Germinal center (tissue), 1 donor: Measurements from ENCODE around the gene PDGFD.

Experiments used
- DNase-seq: peaks from one replicate; pipeline ENCODE4 v3.0.0; 2012; ENCODE audit warnings: mixed read lengths, low spot score

PDGFD gene

DNA sequence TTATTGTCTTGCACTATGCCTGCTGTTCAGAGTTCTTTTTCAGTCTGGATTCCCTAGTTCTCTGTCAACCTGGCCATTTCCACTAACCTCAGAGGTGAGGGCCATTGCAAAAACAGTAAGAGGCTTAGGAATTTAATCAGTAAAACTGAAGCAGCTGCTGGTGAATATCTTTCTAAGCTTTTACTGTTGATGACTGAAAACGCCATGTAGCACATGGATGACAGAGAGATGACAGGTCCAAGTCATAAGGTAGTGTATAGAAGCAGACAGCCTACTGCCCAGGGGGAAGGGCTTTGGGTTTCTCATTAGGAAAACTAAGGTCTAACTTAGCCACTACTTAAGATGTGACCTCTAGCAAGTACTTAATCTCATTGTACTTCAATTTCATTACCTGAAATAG is 280.1 kb downstream of the PDGFD start:
- DNase-seq: no peak

DNA sequence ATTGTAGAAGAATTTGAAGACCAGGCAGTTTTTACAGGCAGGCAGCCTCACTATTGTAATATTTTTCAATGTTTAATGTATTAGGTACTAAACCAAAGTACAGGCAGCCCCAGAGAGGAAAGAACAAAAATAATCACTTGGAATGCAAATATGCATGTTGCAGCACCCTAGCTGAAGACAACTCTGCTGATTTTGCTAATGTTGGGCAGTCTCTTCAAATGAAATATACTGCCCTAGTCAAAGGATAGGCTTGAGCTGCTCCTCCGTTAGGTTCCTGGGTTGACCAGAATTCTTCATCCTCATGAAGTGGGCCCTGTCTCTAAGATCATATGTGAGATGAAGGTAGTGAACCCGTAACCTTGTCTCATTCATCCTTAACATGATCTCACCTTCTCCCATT is 280.7 kb downstream of the PDGFD start:
- DNase-seq: no peak

DNA sequence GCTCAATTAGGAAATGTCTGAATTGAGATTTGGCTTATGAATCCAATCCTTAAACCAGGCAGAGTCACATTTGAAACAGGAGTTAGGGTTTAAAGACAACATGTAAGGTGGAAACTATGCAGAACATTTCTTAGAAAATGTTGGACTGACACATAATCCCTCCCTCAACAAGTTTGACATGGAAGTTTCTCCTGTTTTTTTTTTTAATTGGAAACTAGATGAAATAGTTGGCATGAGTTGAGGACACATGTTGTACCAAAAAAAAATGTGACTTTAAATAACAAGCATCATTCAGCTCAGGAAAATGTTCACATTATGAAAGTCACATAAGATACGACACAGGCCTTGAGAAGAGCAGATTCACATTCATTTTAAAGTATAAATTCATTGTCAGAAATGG is 282.4 kb downstream of the PDGFD start:
- DNase-seq: no peak

GRCh38 chr11:103880968-103881367 is 283.0 kb downstream of the PDGFD start:
- no peak for DNase-seq

DNA sequence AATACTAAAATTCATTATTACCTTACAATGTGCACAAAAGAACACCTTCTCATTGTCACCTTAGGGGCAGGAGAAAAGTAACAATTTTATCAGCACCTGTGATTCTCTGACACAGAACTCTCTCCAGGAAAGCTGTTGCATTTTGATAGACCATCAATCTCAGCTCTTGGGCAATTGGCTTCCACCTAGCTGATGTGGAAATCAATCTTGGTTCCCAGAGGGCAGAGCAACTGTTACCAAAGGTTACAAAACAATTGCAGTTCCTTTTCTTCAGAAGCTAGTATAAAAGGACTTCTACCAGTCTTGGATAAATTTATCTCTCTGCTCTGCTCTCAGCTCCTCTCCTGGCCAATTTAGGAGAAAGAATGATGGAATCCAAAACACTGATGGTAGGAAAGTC is 285.3 kb downstream of the PDGFD start:
- DNase-seq: no peak

DNA sequence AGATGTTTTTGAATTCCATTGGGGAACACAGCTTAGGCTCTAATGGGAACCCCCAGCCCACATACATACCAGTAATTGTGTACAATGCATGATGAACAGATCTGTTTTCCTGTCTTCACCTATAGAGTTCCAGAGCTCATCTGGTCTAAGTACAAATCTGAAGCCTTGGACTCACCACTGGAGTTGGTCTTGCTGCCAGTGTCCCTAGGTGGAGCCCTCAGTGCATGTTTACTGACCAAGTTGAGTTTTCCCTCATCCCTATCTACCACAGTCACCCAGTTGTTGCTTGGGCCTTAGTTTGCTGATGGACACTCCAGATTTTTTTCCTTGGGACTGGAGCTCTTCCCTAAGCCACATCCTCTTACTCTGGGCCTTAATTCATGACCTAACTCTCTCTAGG is 286.7 kb downstream of the PDGFD start:
- no peak for DNase-seq

DNA sequence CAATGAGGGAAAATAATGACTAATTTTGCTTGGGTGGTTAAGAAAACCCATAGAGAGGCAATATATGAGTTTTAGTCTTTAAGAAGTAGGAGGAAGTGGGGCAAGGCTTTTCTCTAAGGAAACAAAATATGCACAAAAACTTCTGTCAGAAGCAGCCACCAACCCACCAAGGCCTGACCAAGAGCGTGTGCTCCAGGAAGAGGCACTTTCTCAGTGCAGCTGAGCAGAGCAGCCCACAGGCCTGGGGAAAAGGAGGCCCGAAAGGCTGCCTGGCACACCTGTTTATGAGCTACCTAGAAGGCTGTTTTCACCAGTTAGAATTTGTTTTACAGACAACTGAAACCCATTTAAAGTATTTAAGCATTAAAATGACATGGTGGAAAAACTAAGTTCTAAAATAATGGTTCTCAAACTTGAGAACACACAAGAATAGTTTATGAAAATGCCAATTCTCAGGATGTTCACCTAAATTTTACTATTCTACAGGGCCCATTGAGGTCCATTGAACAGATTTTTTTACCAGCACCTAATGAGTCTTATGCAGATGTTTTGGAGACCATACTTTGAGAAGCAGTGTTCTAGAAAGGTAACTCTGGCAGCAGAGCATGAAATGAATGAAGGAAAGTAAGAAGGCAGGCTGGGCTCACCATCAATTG is 288.0 kb downstream of the PDGFD start:
- DNase-seq: peak; percentile 58

GRCh38 chr11:103872748-103873147 is 291.2 kb downstream of the PDGFD start:
- DNase-seq: no peak

- DNase-seq: no peak
Observed at GRCh38 chr11:103871923-103872551, 291.9 kb downstream of the PDGFD start.

DNA sequence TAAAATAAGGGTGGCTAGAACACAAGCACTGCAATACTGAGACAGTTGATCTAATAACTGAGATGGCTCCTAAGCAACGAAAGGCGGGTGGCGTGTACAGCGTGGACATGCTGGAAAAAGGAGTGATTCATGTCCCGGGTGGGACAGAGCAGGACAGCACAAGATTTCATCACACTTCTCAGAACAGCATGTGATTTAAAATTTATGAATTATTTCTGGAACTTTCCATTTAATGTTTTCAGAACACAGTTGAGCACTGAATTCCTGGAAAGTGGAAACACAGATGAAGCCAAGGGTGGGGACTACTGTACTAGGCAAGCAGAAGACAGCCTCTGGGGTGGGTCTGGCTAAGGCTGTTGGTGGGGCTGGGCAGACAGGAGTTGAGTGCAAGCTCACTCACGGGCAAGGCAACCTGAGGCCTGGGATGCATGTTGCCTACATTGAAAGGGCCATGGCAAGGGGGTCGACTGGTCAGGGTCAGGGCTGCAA is 293.1 kb downstream of the PDGFD start:
- no peak for DNase-seq

DNA sequence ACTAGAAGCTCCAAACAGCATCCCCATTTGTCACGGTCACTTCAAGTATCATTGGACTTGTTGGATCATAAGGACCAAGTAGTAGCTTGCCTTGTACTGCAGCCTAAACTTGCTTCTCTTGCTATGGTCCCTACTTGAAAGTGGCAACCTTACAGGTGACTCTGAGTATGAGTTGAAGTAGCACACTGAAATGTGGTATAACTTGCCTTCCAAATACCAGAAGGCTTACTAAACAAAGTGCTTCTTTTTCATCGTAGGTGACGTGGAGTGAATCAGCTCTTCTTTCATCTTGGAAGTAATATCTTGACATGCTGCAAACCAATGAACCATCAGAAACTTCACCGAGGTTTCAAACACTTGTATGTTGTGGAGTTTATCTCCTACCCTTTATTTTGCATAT is 296.5 kb downstream of the PDGFD start:
- DNase-seq: no peak

- DNase-seq: no peak
Observed at GRCh38 chr11:103863497-103863896, 300.4 kb downstream of the PDGFD start.

DNA sequence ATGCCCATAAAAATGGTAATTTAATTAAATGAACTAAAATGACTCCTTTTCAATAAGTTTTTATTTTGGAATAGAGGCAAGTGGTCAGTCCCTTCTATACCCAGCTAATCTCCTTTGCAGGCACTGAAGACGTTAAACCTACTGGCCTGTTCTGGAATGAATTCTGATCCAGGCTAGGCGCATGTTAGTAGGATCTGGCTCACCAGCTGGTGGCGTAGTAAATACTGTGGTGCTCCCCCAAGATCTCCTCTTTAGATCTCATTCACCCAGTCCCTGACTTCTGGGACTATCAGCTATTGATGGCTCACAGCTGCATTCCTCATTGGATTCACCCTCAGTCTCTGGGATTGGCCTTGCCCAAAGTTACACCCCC is 301.2 kb downstream of the PDGFD start:
- no peak for DNase-seq

GRCh38 chr11:103862094-103862801 is 301.7 kb downstream of the PDGFD start:
- DNase-seq: peak; percentile 70
